Fibroblast of lung (primary cell): Measurements from ENCODE around the gene ADAMTS16. TPM values are rescaled to one million over a fixed set of nuclear protein-coding genes. Genes with fewer than 3 reads are reported as not detected.
A peak's percentile ranks its signal among the peaks of the same experiment; 100 is the strongest.

Experiments used
- DNase-seq, 2 donors: peaks; one replicate each; pipeline versions ENCODE4 v3.0.0 to v3.0.0-alpha.2; 2010; ENCODE audit warnings: low read depth in 2 of 2
- H2AFZ ChIP-seq: 2 replicates; pipeline ENCODE4 v1.5.1; 2012; ENCODE audit warnings: low read length, control low read depth, inconsistent platforms
- H3K27ac ChIP-seq: 2 replicates; pipeline ENCODE4 v1.5.1; 2011; ENCODE audit warnings: low read length, control low read depth; ENCODE audit not compliant: insufficient read depth
- H3K27me3 ChIP-seq: 2 replicates; pipeline ENCODE4 v1.5.1; 2011; ENCODE audit warnings: mild to moderate bottlenecking, low read length; ENCODE audit not compliant: control insufficient read depth, insufficient read depth
- H3K36me3 ChIP-seq: 2 replicates; pipeline ENCODE4 v1.5.1; 2011; ENCODE audit warnings: low read length; ENCODE audit not compliant: control insufficient read depth, insufficient read depth
- H3K4me1 ChIP-seq: 2 replicates; pipeline ENCODE4 v1.5.1; 2011; ENCODE audit warnings: low read length; ENCODE audit not compliant: control insufficient read depth, insufficient read depth; ENCODE audit errors: extremely low read depth
- H3K4me2 ChIP-seq: 2 replicates; pipeline ENCODE4 v1.5.1; 2011; ENCODE audit warnings: low read length, control low read depth; ENCODE audit not compliant: insufficient read depth; ENCODE audit errors: extremely low read depth
- H3K4me3 ChIP-seq, 4 experiments: fragments of 200-600 bp in 1 of 4; sonication (generic) in 1 of 4; replicated peaks in 1 of 4; 2 replicates each; pipeline ENCODE4 v1.5.1; 2011 to 2016; ENCODE audit warnings: low read length in 4 of 4, low read depth in 3 of 4, mild to moderate bottlenecking in 3 of 4, control low read depth in 2 of 4, inconsistent platforms in 1 of 4, mixed read lengths in 1 of 4; ENCODE audit not compliant: insufficient read depth in 1 of 4; ENCODE audit errors: control extremely low read depth in 1 of 4
- H3K79me2 ChIP-seq: 2 replicates; pipeline ENCODE4 v1.5.1; 2012; ENCODE audit warnings: mild to moderate bottlenecking, low read length, inconsistent platforms; ENCODE audit not compliant: control insufficient read depth, insufficient read depth
- H3K9ac ChIP-seq: 2 replicates; pipeline ENCODE4 v1.5.1; 2011; ENCODE audit warnings: mild to moderate bottlenecking, low read length, control low read depth; ENCODE audit not compliant: insufficient read depth
- H3K9me3 ChIP-seq: 2 replicates; pipeline ENCODE4 v1.5.1; 2012; ENCODE audit warnings: low read depth, low read length; ENCODE audit not compliant: control insufficient read depth, insufficient read depth
- H4K20me1 ChIP-seq: 2 replicates; pipeline ENCODE4 v1.5.1; 2011; ENCODE audit warnings: low read length; ENCODE audit not compliant: control insufficient read depth, insufficient read depth; ENCODE audit errors: extremely low read depth
- EZH2 ChIP-seq: IDR thresholded peaks from 2 replicates; pipeline ENCODE4 v1.5.1; 2012; ENCODE audit warnings: low read length, control low read depth, mild to moderate bottlenecking; ENCODE audit errors: missing control alignments
- polyA plus RNA-seq, 2 donors: library from polyadenylated mRNA; depleted of rRNA in 1 of 2; stranded (reverse) in 1 of 2; unstranded in 1 of 2; fragments of >200 nt; gene quantifications; 2 replicates each; pipeline ENCODE4 v1.2.1, GENCODE V29; 2011 to 2012; ENCODE audit warnings: missing spikeins in 1 of 2
- total RNA-seq: library from RNA; depleted of rRNA; stranded (reverse); fragments of >200 nt; gene quantifications from 2 replicates; pipeline ENCODE4 v1.2.1, GENCODE V29; 2014
- TF ChIP-seq, protein P1 (sequence below), 2 donors: IDR thresholded peaks in 1 of 2; conservative IDR thresholded peaks in 1 of 2; 1 replicate in 1 of 2; 2 replicates in 1 of 2; pipeline ENCODE4 v1.5.1; 2011 to 2012; ENCODE audit warnings: low read length in 2 of 2, control low read depth in 1 of 2, inconsistent platforms in 1 of 2, low read depth in 1 of 2, mild to moderate bottlenecking in 1 of 2

Gene ADAMTS16
- total and polyA plus RNA-seq, 2 donors (not counting 1 experiment from before 2014, with no cell fraction given): 0.06 to 0.17 TPM

DNA sequence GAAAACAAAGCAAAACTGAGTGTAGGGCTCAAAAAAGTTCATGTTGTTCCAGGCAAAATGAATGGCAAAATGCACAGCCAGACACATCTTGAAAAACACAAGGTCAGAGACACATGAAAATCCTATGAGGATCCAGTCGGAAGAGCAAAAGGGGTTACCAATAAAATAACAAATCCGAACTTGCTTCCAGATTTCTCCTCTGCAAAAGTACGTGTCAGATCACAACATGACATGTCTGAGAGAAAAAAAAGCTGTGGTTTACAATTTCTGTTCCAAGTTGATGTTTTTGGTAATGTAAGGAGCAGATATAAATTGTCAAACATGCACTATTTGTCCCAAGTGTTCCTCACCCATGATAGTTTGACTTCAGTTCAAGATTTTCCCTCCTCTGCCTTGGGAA lies 15.9 kb upstream of the ADAMTS16 start:
- Histone ChIP-seq H3K9ac (no peak overlapping the region), H3K27ac (no peak overlapping the region), H3K4me1 (no peaks in the 10 kb centered on the region), H3K9me3 (no peaks in the 10 kb centered on the region), H3K27me3 (no peaks in the 10 kb centered on the region), H4K20me1 (no peaks in the 10 kb centered on the region), H3K4me3 (no peak overlapping the region), H2AFZ (no peak overlapping the region), H3K79me2 (no peaks in the 10 kb centered on the region), H3K36me3 (no peaks in the 10 kb centered on the region), H3K4me2 (no peak overlapping the region)
- no peak for DNase-seq
- no peak for TF ChIP-seq EZH2
- TF ChIP-seq, protein P1, sequence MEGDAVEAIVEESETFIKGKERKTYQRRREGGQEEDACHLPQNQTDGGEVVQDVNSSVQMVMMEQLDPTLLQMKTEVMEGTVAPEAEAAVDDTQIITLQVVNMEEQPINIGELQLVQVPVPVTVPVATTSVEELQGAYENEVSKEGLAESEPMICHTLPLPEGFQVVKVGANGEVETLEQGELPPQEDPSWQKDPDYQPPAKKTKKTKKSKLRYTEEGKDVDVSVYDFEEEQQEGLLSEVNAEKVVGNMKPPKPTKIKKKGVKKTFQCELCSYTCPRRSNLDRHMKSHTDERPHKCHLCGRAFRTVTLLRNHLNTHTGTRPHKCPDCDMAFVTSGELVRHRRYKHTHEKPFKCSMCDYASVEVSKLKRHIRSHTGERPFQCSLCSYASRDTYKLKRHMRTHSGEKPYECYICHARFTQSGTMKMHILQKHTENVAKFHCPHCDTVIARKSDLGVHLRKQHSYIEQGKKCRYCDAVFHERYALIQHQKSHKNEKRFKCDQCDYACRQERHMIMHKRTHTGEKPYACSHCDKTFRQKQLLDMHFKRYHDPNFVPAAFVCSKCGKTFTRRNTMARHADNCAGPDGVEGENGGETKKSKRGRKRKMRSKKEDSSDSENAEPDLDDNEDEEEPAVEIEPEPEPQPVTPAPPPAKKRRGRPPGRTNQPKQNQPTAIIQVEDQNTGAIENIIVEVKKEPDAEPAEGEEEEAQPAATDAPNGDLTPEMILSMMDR (conservative IDR thresholded peaks at IDR 0.05 in 1 of 2, IDR thresholded peaks at IDR 0.05 in 1 of 2; ENCODE audit: low read depth in 1 of 2, low read length in 2 of 2): no peak

DNA sequence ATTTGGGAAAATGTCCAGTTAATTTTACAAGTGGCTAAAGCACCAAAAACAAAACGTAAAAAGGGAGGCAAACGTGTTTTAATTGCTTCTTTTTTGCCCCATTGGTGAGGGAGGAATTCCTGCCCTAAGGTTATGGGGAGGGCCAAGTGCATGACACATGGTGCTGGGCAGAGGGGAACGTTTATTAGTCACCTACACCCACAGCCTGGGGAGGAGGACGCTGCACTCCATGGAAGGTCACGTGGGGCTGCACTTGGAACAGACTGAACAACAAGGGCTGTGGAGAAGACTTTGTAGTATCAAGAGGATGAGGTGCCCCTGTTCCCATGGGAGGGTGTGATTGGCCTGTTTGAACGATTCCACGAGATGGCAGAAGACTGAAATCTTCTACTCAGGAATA lies 13.7 kb upstream of the ADAMTS16 start:
- Histone ChIP-seq H3K36me3 (no peaks in the 10 kb centered on the region), H3K27me3 (no peaks in the 10 kb centered on the region), H3K79me2 (no peaks in the 10 kb centered on the region), H3K9ac (no peak overlapping the region), H3K27ac (no peak overlapping the region), H2AFZ (no peak overlapping the region), H3K4me3 (no peak overlapping the region), H3K4me1 (no peaks in the 10 kb centered on the region), H4K20me1 (no peaks in the 10 kb centered on the region), H3K9me3 (no peaks in the 10 kb centered on the region), H3K4me2 (no peak overlapping the region)
- TF ChIP-seq, protein P1 (conservative IDR thresholded peaks at IDR 0.05 in 1 of 2, IDR thresholded peaks at IDR 0.05 in 1 of 2; ENCODE audit: low read depth in 1 of 2, low read length in 2 of 2): no peak
- TF ChIP-seq EZH2: no peak
- peak in 1 of 2 donors; percentile 7 for DNase-seq

DNA sequence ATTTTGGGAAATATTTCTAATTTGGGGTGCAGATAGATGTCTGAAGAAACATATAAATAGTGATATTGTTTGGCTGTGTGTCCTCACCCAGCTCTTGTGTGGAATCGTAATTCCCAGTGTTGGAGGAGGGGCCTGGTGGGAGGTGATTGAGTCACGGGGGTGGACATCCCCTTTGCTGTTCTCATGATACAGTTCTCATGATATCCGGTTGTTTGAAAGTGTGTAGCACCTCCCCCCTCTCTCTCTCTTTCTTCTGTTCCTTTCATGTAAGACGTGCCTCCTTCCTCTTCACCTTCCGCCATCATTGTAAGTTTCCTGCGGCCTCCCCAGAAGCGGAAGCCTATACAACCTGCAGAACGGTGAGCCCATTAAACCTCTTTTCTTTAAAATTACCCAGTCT lies 11.4 kb upstream of the ADAMTS16 start:
- Histone ChIP-seq H3K36me3 (no peaks in the 10 kb centered on the region), H3K27me3 (no peaks in the 10 kb centered on the region), H3K4me1 (no peaks in the 10 kb centered on the region), H3K9me3 (no peaks in the 10 kb centered on the region), H3K9ac (no peak overlapping the region), H3K27ac (no peak overlapping the region), H3K79me2 (no peaks in the 10 kb centered on the region), H4K20me1 (no peaks in the 10 kb centered on the region), H3K4me3 (no peak overlapping the region), H2AFZ (no peak overlapping the region), H3K4me2 (no peak overlapping the region)
- no peak for DNase-seq
- TF ChIP-seq, protein P1 (conservative IDR thresholded peaks at IDR 0.05 in 1 of 2, IDR thresholded peaks at IDR 0.05 in 1 of 2; ENCODE audit: low read depth in 1 of 2, low read length in 2 of 2): no peak
